GM12873 (cell line): Measurements from ENCODE around the gene ADCY9.

Experiments
- TF ChIP-seq, protein P1 (sequence below): IDR thresholded peaks from 2 replicates; pipeline ENCODE4 v1.5.1; 2012; ENCODE audit warnings: low read depth, mild to moderate bottlenecking, moderate library complexity, low read length, control low read depth; ENCODE audit not compliant: insufficient read depth; ENCODE audit errors: missing control alignments

The ADCY9 gene

DNA sequence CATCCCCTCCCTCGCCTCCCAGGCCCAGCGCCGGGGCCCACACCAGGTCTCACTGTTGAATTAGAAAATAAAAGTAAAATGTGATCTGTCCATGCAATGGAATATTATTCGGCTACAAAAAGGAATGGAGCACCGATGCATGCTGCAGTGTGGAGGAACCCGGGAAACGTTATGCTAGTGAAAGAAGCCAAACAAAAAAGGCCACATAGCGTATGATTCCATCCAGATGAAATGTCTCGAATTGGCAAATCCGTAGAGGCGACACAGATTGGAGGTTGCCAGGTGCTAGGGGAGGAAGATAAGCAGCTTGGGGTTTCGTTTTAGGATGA is 972 bp upstream of the ADCY9 start:
- TF ChIP-seq, protein P1, sequence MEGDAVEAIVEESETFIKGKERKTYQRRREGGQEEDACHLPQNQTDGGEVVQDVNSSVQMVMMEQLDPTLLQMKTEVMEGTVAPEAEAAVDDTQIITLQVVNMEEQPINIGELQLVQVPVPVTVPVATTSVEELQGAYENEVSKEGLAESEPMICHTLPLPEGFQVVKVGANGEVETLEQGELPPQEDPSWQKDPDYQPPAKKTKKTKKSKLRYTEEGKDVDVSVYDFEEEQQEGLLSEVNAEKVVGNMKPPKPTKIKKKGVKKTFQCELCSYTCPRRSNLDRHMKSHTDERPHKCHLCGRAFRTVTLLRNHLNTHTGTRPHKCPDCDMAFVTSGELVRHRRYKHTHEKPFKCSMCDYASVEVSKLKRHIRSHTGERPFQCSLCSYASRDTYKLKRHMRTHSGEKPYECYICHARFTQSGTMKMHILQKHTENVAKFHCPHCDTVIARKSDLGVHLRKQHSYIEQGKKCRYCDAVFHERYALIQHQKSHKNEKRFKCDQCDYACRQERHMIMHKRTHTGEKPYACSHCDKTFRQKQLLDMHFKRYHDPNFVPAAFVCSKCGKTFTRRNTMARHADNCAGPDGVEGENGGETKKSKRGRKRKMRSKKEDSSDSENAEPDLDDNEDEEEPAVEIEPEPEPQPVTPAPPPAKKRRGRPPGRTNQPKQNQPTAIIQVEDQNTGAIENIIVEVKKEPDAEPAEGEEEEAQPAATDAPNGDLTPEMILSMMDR = no peak

DNA sequence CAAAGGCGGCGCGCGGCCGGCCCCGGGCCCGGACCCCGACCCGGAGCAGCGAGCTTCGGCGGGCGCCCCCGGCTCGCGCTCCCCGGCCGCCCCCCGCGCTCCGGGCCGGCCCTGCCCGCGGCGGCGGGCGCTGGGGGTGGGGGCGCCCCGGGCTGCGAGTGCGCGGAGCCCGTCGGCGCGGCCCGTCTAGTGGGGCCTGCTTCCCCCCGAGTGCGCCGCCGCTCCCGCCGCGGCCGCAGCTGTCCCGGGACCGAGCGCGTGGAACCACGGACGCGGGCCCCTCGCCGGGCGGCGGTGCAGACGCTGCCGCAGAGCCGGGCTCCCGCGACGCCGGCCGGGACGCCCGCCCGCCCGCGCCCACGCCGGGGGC is 308 bp downstream of the ADCY9 start:
- TF ChIP-seq, protein P1 = no peak

DNA sequence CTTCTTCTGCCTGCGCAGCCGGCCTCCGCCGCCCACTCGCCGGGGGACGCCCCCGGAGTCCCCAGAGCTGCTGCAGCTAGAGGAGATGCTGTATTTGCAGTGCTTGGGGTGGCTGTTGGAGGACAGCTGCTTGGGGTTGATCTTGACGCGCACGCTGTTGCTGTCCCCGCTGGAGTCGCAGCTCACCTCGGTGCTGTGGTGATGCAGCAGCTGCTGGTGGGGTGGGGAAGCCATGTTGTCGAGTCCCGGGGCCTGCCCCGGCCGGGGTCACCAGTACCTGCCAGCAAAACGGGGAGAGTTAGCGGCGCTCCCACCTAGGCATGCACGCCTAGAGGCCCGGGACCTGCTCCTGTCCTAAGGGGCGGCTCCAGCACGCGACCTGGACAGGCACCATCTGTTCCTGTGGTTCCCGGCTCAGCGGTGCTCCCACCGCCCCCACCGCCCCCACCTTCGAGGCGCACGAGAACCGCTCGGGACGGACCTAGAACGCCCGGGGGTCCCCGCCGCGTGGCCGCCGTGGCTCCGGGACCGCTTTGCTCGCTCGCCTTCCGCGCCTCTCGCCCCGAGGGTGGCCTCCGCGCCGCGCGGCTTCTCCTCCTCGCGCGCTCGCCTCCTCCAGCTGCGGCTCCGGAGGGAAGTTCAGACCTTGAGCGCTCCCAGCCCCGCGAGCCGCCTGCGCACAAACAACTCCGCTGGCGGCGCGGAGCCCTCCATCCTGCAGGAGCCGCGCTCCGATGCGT is 863 bp downstream of the ADCY9 start:
- TF ChIP-seq, protein P1 = no peak

DNA sequence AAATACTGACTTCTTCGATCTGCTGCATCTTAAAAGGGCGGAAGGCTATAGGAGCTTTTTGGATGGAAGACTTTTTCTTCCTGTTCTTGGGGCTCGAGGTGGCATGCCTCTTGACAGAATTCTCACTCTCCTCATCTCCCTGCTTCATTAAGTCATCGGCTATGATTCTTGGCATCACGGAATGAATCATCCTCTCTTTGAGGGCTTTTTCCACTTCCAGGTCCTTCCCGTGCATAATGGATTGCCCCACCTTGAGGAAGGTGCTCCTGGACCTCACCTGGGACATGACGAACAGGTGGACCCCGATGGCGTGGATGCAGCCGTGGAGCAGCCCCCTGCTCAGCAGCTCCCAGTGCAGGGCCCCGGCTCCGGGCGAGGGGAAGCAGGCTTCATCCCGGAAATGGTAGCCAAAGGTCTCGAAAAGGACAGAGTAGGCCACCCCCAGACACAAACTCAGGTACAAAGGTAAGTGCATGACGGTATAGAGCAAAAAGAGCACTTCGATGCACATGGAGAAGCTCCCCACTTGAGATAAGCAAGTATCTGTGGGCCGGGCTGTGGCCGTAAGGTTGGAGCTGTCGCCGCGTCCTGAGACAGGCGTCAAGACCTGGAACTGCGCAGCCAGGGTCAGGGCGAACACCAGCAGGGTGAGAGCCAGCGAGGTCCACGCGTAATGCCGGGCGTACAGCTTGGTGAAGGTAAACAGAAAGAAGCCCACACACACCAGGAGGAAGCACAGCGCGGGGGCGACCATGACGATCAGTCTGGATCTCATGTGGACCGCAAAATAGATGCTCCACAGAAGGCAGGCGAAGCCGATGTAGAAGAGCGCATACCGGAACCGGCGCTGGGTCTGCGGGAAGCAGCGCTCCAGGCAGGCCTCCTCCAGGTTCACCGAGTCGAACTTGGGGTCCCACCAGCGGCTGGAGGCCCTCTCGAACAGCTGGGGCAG is 1.7 kb downstream of the ADCY9 start:
- TF ChIP-seq, protein P1 = no peak

DNA sequence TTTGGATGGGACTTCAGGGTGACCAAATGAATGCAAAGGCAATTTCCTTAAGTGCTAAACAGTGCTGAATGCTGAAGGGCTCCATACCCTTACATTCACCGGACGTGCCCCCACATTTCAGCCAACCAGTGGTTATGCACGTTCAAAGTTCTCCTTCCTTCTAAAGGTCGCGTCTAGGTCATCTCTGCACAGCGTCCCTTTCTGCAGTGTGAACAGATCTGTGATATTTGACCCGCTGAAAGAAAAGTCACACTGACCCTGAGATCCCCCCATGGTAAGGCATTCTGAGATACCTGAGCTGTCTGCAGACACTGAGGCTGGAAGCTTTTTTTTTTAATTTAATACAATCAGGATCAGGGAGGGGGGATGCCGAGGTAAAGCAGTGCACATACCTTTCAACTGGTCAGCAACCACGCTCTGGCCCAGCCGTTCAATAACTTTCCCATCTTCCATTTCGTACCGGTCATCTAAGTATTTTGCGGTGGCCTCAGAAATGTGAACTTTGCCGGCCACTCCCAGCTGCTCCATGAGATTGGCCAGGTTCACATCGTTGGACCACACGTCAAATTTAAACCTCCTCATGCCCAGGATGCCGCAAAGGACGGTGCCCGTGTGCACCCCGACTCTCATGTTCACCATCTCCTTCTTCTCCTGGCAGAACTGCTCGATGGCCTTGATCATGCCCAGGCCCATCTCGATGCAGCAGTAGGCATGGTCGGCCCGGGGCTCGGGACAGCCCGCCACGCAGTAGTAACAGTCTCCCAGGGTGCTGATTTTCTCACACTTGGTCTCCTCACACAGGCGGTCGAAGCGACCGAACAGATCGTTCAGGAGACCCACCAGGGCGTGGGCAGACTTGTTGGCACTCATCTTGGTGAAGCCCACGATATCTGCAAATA is 2.6 kb downstream of the ADCY9 start:
- TF ChIP-seq, protein P1 = no peak

DNA sequence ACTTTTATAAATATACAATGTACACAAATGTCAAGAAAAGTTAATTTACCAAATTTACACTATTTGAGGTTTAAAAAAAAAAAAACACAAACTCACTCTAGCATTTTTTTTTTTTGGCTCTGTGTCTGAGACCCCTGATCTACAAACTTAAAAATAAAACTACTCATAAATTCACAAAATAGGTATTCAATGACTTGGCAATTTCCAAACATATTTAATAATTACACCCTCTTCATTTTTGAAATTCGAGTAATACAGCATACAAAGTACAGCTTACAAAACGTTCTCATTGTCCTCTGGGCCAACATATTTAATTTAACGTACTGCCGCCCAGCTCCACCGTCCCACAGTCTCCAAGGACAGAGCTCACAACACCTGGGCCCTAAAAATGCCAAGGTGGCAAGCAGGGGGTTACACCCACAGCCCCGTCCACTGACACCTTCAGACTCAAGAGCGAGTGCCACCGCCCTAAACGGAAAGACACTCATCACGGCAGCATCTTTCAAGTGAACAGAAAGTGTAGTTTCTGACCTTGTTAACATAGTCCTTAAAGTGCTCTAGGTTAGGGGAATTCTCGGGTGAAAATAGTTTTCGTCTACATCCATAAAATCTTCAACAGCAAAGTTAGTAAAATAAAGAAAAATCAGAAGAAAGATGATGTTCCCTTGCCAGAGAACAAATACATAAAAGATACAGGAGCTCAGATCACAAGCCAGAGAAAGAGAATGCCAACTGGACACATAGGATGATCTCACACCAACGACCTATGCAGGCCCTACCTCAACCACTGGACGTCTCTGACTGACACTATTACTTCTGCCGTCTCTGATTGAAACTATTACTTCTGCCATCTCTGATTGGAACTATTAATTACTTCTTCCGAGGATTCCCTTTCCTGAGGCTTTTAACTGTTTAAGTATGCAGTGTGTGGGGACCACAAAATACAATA is 4.2 kb downstream of the ADCY9 start:
- TF ChIP-seq, protein P1 = no peak
